A549 (cell line): ENCODE measurements around the gene NOS3.

Experiments used
- CHD2 ChIP-seq: fragments of 150-350 bp; IDR thresholded peaks from 2 replicates; pipeline ENCODE4 v1.6.1; 2014; ENCODE audit warnings: low read length; ENCODE audit not compliant: partially characterized antibody
- CTCF ChIP-seq: fragments of >200 bp; sonication (Bioruptor Twin); formaldehyde crosslinking; IDR thresholded peaks from 3 replicates; pipeline ENCODE4 v1.5.1; 2016
- HOXA7 ChIP-seq: fragments of 250-450 bp; sonication (Bioruptor Pico); IDR thresholded peaks from 2 replicates; pipeline ENCODE4 v1.5.0; 2020; ENCODE audit warnings: mild to moderate bottlenecking, moderate library complexity
- MAX ChIP-seq: IDR thresholded peaks from 2 replicates; pipeline ENCODE4 v1.6.1; 2012
- NPAS2 ChIP-seq: fragments of 250-450 bp; sonication (Bioruptor Pico); IDR thresholded peaks from 2 replicates; pipeline ENCODE4 v1.8.0; 2022; ENCODE audit warnings: mild to moderate bottlenecking, moderate library complexity, borderline replicate concordance
- POLR2A ChIP-seq: IDR thresholded peaks from 2 replicates; pipeline ENCODE4 v1.6.1; 2012; ENCODE audit warnings: mild to moderate bottlenecking, low read length
- SMC3 ChIP-seq: fragments of >200 bp; sonication (Bioruptor Twin); formaldehyde crosslinking; IDR thresholded peaks from 3 replicates; pipeline ENCODE4 v1.6.1; 2018; ENCODE audit warnings: inconsistent platforms
- TP53 ChIP-seq: fragments of 250-450 bp; sonication (Bioruptor Pico); IDR thresholded peaks from 2 replicates; pipeline ENCODE4 v1.5.0; 2021; ENCODE audit warnings: mild to moderate bottlenecking, moderate library complexity
- TF ChIP-seq, protein P1 (sequence below): fragments of 150-350 bp; IDR thresholded peaks from 2 replicates; pipeline ENCODE4 v1.6.1; 2014; ENCODE audit warnings: low read depth, mild to moderate bottlenecking, low read length

GRCh38 chr7:150979713-150980390, 11.0 kb upstream of the NOS3 start:
- TF ChIP-seq CTCF, result no peak
- no peak for TF ChIP-seq TP53 (CRISPR knock-in tag)
- no peak for TF ChIP-seq SMC3
- TF ChIP-seq MAX, result no peak
- no peak for TF ChIP-seq NPAS2 (CRISPR knock-in tag)
- TF ChIP-seq POLR2A, result no peak
- no peak for TF ChIP-seq CHD2
- no peak for TF ChIP-seq HOXA7 (CRISPR knock-in tag)
- TF ChIP-seq, protein P1, sequence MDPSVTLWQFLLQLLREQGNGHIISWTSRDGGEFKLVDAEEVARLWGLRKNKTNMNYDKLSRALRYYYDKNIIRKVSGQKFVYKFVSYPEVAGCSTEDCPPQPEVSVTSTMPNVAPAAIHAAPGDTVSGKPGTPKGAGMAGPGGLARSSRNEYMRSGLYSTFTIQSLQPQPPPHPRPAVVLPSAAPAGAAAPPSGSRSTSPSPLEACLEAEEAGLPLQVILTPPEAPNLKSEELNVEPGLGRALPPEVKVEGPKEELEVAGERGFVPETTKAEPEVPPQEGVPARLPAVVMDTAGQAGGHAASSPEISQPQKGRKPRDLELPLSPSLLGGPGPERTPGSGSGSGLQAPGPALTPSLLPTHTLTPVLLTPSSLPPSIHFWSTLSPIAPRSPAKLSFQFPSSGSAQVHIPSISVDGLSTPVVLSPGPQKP, result no peak
